Astrocyte of the hippocampus (primary cell): ENCODE data around the gene KDM7A.
"Not testable (repeated sequence)": the region's sequence is repeated elsewhere in the genome, so short reads cannot be mapped to it uniquely, and the experiment has no call there.

ENCODE experiments used
- DNase-seq: peaks from one replicate; pipeline ENCODE4 v3.0.0; 2011; ENCODE audit warnings: low read depth, low spot score

Gene KDM7A

DNA sequence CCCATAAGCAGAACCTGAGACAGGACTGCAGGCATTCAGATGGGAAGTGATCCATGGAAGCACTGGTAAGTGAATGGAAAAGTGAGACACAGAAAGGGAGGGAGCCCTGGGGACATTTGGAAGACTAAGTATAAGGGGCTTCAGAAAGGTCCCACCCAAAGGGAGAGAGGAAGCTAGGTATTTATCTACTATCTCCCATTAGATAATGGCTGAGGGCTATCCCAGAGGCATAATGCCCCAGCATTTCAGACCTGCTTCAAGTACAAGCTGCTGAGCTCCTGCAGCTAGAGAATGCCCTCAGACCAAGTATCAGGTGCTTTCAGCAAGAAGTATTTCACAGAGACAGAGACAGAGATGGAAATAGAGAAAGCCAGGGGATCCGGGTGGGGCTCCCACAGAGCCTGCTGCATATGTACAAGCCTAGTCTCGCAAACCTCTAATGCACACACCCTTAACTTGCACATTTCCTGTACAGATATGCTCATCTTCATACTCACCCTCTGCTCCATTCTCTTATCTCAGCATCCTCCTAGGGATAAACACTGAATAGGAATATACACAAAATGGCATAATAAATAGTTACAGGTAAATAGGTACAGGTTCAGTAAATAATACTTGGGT, 20.2 kb downstream of the KDM7A start:
- DNase-seq: no peak

DNA sequence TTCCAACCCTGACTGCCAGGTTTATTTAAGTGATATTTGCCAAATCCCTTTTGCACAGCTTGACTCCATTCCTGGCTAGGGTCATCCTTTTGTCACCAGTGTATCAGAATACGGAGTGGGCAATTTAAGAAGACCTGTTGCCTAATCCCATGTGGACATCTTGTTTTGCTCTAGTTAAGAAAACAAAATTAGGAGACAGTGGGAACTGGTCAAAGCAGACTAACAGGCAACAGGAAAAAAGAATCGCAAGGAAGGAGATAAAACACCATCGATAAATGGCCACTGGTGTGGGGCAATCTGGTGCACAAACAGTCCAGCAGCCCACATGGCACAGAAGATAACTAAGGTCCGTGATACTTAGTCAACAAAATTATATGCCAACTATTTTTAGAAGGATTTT, 21.4 kb downstream of the KDM7A start:
- DNase-seq: no peak

DNA sequence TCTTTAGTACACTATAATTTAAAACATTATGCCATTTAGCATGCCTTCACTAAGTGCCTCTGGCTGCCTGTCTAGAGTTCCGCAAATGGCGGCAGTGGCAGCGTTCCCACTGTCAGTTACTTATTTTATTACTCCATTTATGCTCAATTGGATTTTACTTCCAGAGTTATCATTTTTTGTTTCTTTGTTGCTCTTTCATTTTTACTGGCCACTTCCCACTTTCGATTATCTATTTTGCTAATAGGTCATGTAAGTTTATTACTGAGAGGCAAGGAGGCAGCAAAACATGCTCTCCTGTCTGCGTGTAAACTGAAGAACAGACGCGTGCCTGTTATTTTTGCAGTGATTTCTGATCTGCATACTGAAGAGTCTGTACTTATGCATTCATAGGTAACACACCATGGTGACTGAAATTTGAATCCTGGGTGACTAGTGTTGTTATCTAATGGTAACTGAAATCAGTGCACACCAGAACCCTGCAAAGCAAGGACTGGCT, 23.1 kb downstream of the KDM7A start:
- no peak for DNase-seq

DNA sequence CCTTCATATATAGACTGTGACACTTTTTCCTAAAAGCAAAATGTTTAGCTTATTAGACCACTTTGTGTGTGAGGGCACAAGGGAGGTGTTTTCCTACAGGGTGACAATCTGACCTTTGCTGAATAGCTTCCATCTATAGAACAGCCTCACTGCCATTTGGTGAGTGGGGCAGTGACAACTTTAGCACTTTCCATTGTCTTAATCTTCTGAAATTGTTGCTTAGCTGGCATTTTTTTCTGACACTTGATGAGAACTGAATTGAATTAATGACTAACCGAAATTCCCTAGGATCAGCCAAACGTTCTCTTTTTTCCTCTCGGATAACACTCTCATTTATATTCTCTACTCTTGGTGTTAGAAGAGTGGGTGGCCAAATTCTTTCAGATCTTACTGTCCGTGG, 30.2 kb downstream of the KDM7A start:
- DNase-seq: peak; percentile 34

DNA sequence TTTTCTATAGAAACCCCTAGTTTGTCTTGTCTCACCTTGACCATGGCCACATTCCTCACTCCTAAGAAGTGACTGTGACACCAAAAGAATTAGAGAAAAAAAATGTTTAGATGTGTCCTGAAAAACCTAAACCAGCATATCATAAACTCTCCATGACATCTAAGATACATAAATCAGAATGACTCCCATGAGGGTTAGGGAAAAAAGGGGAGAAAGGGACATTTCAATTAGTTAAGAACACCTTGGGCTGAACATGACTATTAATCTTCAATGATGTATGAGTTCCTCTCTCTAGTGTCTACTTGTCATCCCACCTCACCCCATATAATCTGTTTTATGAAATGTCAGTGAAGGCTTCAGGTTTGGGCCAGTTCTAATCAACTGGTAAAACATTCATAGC, 31.1 kb downstream of the KDM7A start:
- DNase-seq: no peak

DNA sequence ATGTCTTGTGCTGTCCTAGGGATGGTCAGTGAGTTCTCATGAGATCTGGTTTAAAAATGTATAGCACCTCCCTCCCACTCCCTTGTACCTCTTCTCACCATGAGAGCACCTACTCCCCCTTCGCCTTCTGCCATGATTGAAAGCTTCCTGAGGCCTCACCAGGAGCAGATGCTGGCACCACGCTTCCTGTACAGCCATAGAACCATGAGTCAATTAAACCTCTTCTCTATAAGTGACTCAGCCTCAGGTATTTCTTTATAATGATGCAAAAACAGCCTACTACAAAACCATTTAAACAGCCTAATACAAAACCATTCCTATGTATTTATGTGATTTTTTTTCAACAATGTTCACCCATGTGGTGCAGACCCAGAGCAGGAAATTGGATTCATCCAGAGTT, 32.0 kb downstream of the KDM7A start:
- DNase-seq: no peak

DNA sequence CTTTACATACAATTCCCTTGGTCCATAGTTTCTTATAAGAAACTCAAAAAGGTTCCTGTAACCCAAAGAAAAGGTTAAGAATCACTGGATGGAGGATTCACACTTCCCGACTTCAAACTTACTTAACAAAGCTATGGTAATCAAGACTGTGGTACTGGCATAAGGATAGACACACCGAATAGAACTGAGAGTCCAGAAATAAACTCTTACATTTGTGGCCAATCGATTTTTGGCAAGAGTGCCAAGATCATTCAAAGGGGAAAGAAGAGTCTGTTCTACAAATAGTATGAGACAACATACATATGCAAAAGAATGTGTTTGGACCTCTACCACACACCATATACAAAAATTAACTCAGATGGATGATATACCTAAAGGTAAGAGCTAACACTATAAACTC, 32.8 kb downstream of the KDM7A start:
- no peak for DNase-seq

DNA sequence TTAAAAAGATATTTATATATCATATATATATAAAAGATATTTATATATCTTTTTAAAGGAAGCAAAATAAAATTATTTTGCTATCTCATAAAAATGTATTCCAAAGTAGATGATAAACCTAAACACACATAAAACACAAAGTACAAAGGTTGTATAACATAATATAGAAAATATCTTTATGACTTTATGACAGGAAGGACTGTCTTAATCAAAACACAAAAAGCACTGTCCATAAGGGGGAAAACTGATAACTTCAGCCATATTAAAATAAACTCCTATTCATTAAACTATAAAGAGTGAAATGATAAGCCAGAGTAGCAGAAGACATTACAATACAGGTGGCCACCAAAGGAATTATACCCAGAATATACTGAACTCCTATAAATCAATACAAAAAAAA, 34.8 kb downstream of the KDM7A start:
- no peak for DNase-seq

DNA sequence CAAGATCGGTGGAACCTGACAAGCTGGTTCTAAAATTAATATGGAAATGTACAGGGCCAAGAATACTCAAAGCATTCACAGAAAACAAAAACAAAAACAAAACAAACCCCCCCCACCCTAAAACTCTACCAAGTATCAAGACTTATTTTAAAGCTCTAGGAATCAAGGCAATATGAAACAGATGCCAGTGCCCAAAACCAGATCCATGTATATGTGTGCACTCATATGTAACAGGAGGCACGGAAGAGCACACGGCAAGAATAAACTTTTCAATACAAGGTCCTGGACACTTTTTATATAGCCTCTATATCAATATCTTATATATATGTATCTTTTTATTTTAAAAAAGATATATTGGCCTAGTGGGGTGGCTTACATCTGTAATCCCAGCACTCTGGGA, 35.5 kb downstream of the KDM7A start:
- DNase-seq: no peak

DNA sequence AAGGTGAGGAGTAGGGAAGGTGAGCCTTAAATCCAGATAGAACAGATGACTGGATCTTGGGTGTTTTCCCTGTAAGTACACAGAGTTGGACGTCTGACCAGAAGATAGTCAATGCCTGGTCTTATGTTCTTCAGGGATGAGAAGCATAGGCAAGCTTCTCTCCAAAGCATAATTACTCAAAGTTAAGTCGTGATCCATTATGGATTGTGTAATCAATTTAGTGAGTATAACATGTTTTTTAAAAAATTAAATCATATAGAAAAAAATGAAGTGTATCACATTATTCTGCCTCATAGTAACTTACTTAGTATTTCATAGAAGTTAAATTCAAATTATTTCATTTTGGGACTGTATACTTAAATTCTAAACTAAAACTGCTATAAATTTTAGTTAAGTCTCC, 39.7 kb downstream of the KDM7A start:
- no peak for DNase-seq

DNA sequence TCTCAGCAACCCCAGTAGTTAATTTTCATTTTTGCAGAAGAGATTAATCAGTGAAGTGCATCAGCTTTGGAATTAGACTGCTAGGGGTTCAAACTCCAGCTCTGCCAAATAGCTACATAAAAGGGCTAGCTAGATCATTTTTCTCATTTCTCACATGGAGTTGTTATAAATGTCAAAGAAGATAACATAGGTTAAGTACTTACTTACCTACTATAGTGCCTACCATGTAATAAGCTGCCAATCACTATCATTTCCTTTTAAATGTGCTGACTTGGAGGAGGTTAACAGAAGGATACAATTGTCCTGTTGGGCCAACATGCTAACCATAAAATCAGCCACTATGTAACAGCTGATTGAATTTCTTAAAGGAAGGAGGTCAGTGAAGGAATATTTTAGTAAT, 40.7 kb downstream of the KDM7A start:
- DNase-seq: no peak

DNA sequence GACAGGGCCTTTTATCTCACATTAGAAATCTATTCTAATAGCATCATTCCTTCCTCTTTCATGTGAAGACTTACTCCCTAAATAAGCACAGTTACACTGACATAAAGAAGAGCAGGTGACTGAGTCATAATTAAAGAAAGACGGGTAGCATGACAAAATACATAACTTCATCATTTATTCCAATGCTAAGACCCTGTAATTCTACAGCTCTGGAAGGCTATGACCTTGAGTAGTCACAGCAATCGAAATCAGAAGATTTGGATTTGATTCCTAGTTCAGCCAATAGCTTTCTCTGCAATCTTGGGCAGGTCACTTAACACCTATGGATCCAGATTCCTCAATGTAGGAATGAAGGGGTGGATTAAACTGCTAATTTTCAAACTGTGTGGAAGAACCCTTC, 42.7 kb downstream of the KDM7A start:
- DNase-seq: no peak

DNA sequence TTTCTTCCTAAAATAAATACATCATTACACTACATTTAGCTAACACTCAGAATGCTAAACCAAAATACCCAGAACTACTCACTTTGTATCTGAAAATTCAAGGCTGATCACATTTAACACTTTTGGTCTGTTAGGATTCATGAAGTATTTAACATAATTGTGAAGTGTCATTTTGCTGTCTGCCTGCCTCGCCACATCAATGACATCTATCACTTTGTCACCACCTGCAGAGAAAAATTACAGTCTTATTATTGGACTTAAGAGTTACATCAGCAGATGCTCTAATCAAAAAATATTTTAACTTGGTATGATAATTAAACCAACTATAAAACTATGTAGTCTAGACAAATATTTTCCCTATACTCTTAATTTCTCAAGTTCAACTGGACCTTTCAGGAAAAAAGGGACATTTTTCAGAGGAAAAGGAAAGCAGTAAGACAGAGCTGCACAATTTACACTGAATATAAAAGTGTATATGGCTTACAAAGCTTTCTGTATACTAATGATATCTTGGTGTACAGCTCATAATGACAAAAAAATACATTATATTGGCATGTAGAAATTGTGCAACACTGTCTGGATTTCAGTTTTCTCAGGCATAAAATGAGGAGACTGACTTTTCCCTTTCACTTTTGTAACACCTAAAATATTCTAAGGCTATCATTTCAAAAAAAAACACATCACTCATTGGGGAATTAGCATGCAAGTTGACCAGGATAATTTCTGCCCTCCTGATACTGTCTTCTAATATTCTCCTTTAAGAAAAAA, 49.2 kb downstream of the KDM7A start:
- no peak for DNase-seq

DNA sequence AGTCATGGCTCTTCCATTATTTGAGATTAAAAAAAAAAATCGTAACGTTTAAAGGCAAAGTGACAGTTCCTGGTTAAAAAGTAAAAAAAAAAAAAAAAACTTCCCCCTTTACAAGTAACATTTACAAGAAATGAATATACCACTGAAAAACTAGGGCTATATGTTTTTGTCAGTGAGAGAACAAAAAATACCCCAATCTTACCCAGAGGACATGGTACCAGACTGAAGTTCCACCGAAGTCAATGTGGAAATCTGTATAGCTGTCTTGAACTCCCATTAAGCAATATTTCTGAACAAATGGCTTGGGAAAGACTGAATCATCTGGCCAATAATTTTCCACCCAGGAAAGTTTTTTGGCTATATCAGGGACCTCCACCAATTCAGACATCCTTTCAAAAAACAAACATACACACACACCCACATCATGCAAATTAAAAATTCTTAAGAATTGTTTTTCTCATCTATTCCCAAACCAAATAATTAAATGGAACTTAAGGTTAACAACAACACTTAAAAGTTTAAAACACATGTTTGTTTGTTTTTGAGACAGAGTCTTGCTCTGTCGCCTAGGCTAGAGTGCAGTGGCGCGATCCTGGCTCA, 50.2 kb downstream of the KDM7A start:
- DNase-seq: no peak

DNA sequence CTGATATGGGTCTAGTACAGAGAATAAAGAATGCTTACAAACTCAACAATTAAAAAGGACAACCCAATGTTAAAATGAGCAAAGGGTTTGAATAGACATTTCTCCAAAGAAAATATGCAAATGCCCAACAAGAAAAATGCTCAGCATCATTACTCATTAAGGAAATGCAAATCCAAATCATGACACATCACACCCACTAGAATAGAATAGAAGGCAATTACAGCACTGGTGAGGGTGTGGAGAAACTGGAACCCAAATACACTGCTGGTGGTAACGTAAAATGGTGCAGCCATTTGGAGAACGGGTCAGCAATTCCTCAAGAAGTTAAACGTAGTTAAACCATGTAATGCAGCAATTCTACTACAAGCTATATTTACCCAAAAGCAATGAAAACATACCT, 53.8 kb downstream of the KDM7A start:
- no peak for DNase-seq

DNA sequence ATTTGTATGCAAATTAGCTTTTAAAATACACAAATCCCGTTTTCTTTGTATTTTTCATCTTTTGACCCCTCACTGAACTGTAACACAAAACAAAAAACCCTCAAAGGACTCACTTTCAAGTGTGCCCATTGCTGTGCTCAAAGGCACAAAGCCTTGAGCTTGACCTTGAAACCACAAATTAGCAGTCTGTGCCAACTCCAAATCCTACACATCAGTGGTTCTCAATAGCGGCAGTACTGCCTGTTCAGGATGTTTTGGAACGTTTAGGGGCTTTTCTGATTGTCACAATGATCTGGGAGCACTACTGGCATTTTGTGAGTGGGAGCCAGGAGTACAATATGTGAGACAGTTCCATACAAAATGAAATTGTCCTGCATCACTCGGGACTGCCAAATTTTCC, 55.5 kb downstream of the KDM7A start:
- peak; percentile 90 for DNase-seq

DNA sequence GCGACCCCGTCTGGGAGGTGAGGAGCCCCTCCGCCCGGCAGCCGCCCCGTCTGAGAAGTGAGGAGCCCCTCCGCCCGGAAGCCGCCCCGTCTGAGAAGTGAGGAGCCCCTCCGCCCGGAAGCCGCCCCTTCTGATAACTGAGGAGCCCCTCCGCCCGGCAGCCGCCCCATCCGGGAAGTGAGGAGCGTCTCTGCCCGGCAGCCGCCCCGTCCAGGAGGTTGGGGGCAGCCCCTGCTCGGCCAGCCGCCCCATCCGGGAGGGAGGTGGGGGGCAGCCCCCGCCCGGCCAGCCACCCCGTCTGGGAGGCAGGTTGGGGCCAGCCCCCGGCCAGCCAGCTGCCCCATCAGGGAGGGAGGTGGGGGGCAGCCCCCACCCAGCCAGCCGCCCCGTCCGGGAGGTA, 62.0 kb downstream of the KDM7A start:
- not testable (repeated sequence) for DNase-seq

DNA sequence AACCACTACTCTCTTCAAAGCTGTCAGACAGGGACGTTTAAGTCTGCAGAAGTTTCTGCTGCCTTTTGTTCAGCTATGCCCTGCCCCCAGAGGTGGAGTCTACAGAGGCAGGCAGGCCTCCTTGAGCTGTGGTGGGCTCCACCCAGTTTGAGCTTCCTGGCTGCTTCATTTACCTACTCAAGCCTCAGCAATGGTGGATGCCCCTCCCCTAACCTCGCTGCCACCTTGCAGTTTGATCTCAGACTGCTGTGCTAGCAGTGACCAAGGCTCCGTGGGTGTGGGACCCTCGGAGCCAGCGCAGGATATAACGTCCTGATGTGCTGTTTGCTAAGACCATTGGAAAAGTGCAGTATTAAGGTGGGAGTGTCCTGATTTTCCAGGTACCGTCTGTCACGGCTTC, 68.0 kb downstream of the KDM7A start:
- not testable (repeated sequence) for DNase-seq

DNA sequence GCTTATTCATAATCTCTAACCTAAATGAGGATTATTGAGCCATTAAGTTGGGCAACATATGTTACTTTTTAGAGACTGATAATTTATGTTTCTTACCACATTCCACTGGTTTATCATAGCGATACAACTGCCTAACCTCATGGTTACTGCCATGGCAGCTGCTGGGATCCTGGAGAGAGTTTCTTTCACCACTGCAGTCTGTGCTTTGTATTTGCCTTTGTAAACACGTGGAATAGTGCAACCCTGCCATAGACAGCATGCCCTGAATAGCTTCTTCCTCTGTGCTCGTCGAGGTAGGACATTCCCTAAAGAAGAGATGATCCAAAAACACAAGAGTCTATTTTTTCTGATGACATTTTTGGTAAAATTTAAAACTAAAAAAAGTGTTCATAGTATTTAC, 80.3 kb downstream of the KDM7A start:
- no peak for DNase-seq

DNA sequence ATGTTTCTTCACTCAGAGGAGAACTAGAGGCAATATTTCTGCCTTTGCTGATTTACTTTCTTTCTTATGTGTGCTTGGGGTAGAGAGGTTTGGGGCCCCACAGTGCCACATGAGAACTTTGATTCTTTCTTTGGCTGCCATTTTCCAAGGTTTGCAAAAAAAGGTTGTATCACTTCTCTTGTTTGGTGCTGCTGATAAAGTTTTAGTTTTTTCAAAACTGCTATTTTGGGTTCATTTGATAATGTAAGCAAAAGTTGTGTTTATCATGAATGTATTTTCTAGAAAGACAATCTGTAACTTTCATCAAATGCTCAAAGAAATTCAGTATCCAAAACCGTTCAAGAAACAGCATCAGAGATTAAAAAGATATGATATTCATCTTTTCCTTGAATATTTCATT, 83.4 kb downstream of the KDM7A start:
- no peak for DNase-seq

DNA sequence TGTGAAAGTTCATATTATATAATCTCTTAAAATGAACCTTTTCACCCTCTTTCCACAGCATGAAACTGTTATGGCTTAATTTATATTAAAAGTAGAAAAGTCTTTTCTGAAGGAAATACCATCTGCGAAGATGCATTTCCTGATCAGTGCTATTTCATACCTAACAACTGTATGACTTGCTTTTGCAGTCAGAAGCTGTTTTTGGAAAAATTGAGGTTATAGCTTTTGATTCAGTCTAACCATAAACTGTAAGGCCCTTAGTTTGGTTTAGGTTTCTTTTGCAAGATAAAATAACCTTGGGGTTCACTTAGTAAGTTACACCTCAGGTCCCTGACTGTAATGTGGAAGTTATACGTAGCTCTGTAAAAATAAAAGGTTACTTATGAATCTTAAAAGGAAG, 91.3 kb downstream of the KDM7A start:
- no peak for DNase-seq

DNA sequence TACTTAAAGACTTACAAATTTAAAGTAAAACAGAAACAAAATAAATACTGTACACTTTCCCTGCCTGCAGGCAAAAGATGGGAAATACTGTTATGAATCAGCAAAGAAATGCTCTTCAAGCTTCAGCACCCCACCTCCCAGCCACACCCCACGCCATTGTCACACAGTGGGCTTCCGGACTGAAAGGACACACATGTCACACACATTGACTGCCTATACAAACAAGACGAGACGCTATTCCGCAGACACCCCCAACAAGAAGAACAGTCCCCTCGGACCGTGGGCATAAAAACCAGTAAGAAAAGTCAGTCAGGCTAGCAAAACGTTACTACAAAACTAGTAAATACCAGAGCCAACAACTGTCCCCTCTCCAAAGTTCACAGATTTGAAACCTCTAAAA, 91.8 kb downstream of the KDM7A start:
- no peak for DNase-seq

DNA sequence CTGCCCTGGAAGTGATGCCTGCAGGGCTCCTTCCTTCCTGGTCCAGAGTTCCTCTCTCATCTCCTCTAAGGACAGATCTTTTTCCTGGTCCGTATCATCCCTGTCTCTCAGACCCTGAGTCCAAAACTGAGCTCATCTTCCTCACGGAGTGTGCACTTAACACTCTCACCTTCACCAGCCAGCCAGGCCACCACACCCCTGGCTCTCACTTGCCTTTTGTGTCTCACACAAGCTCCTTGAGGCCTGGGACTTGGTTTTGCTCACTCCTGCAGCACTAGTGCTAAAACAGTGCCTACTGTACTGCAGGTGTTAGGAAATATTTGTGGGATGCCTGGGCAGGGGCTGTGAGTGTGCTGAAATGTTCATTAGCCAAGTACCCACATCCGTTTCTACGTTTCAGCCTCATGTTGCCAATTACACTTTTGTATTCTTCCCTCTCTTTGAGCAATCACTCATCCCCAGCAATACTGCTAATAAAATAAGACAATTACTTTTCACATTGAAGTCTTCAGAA, 92.6 kb downstream of the KDM7A start:
- no peak for DNase-seq
